C4-2B (cell line): Measurements from ENCODE around the gene ANGPTL5.
A peak's percentile ranks its signal among the peaks of the same experiment; 100 is the strongest.

ENCODE experiments used
- H3K27ac ChIP-seq: fragments of 450-650 bp; 2 replicates; pipeline ENCODE4 v1.5.1; 2017
- ZFX ChIP-seq: fragments of 450-650 bp; IDR thresholded peaks from 2 replicates; pipeline ENCODE4 v1.6.1; 2017
- TF ChIP-seq, protein P1 (sequence below): fragments of 450-650 bp; conservative IDR thresholded peaks from 2 replicates; pipeline ENCODE4 v1.5.1; 2017; ENCODE audit warnings: mild to moderate bottlenecking

ANGPTL5 gene

DNA sequence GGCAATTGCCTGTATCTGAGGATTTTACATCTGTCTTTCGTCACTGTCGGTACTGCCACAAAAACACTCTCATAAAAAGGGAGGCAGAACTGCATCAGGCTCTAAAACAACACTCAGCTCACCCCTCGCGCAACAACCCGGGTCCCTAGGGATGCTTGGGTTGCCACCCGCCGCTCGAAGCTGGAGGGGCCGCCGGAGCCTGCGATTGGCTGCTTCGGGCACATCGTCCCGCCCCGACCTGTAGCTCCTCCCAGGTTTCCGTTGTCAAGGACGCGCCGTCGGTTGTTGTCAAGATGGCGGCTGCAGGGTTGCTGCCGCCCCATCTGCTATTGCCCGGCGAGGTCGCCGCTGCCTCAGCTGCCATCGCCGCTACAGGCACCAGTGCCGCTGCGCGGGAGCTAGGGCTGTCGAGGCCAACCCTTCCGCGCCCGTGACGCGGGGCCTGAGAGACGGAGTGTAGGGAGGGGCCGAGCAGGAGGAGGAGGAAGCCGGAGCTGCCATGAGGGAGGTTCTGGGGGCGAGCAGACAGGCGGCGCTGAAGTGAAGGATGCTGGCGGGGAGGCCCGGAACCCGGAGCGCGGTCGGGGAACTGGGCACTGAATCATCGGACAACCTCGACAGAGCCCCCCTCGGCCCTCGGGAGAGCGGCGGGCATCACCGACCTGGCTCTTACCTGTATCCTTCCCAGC lies 1.4 kb downstream of the ANGPTL5 start, which contains the start of gene CEP126:
TSS of gene CEP126 (plus strand) at position 273 of the 689 bp plus-strand sequence. CDS start at position 548, 275 bp downstream.
- H3K27ac ChIP-seq: peak within 1 kb of the TSS; percentile 63
- TF ChIP-seq, protein P1, sequence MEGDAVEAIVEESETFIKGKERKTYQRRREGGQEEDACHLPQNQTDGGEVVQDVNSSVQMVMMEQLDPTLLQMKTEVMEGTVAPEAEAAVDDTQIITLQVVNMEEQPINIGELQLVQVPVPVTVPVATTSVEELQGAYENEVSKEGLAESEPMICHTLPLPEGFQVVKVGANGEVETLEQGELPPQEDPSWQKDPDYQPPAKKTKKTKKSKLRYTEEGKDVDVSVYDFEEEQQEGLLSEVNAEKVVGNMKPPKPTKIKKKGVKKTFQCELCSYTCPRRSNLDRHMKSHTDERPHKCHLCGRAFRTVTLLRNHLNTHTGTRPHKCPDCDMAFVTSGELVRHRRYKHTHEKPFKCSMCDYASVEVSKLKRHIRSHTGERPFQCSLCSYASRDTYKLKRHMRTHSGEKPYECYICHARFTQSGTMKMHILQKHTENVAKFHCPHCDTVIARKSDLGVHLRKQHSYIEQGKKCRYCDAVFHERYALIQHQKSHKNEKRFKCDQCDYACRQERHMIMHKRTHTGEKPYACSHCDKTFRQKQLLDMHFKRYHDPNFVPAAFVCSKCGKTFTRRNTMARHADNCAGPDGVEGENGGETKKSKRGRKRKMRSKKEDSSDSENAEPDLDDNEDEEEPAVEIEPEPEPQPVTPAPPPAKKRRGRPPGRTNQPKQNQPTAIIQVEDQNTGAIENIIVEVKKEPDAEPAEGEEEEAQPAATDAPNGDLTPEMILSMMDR: peak; percentile 50
- no peak for TF ChIP-seq ZFX

DNA sequence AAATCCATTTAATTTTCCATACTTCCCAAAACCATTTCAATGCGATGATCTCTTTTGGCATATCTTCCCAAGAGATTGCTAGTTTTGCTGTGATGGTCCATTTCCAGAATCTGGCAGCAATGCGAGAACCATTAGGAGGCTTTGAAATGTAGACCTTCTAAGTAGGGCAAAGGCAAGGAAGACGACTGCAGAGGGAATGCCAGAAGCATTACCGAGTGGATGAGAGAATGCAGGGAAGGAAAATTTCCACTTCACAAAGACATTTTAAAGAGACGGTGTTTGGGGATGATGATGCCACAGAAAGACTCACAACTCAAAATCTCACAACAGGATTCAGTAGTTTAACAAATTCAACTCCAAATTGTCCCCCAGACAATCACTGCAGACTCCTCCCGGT lies 2.0 kb downstream of the ANGPTL5 start:
- H3K27ac ChIP-seq: no peak overlapping the region
- TF ChIP-seq, protein P1: no peak
- TF ChIP-seq ZFX: no peak

DNA sequence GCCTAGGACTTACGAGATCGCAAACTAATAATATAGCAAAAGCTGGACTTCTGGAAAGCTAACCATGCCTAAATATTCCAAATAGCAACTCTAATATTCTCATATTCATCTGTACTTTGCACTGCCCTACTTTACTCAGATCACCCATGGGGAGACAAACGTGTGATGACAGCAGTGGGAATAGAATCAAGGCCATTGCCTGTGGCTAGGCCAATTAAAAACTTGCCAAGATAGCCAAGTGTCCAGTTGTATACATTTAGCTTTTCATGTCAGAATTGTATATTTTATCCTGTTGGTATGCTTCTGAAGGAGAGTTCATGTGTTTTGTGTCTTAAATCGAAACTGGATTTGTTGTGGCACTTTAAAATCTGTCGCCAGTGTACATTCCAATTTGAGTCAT lies 2.7 kb downstream of the ANGPTL5 start:
- TF ChIP-seq, protein P1: no peak
- TF ChIP-seq ZFX: no peak
- H3K27ac ChIP-seq: no peak overlapping the region

DNA sequence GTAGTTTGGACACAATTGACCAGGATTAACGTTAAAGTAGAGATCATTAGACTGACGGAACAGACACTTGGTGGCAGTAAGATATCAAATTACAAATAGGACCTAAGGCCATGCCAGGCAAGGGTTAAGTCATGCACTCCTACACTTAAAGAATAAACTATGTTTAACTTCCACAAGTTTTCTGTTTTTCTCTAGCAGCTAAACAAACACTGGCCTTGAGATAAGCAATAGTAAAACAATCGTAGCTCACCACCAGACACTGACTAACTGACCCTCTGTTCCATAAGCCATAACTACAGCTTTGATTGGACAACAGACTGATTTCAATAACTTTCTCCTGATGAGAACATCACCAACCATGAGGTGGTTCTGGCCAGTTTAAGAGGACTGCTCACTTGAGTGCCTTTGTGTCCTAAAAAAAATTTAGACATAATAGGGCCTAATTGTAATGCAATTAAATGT lies 3.5 kb downstream of the ANGPTL5 start:
- TF ChIP-seq, protein P1: peak; percentile 18
- no peak for TF ChIP-seq ZFX
- no peak overlapping the region for H3K27ac ChIP-seq

DNA sequence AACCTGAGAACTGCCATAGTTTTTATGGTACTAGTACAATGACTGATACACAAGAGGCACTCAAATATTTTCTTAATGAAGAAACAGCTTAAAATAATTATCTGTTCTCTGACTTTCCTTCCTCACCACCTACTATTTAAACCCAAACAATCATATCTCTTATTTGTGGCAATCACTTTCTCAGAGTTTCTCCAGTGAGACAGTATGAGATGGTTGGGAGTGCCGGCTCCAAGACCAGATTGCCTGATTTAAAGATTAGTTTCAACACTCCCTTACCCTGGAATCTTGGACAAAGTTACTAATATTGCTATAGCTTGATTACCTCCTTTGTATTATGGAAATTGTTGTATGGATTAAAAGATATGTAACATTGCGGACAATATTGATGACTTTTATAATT lies 7.2 kb downstream of the ANGPTL5 start:
- no peak overlapping the region for H3K27ac ChIP-seq
- TF ChIP-seq, protein P1: no peak
- TF ChIP-seq ZFX: no peak

DNA sequence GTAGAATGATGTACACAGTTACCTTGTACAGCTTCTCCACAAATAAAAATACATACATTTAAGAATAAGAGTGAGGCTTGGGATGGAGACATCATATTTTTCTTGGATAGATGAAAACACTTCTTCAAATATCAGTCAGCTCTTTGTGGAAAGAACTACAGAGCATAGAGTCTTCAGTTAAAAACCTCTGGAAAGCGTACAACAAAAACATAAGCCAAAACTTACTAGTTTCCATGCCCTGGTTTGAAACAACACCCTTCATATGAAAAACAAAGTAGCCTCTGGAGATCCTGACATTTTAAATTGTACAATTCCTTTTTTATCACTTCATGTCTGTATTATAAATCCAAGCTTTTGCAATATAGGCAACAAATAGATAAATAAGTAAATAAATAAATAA lies 8.5 kb downstream of the ANGPTL5 start:
- H3K27ac ChIP-seq: no peak overlapping the region
- TF ChIP-seq ZFX: no peak
- TF ChIP-seq, protein P1: no peak

DNA sequence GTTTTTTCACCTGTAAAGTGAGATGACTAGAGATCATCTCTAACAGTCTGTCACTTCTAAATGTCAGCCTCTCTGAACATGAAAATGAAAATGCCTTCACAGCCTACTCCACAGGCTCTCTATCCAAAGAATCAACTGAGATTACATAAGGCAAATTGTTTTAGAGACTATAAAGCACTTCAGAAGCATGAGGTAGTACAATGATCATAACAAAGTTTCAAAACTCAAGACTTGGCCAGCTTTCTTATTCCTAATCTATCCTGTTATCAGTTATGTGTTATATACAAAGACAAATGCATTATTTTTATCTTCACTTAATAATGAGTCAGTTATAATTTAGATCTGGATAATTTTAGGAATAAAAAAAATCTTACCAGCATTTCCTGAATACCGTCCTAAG lies 21.8 kb downstream of the ANGPTL5 start:
- TF ChIP-seq, protein P1: no peak
- TF ChIP-seq ZFX: no peak
- no peak overlapping the region for H3K27ac ChIP-seq
